ENCODE measurements around the gene ELMO2.

The ELMO2 gene

GRCh38 chr20:46398963-46399362, 7.5 kb downstream of the ELMO2 start:
- DNase-seq (ENCODE audit: low read depth), result no peak
- no peak overlapping the region for H3K4me3 ChIP-seq (ENCODE audit: low read depth, low read length)
- TF ChIP-seq, protein P1, sequence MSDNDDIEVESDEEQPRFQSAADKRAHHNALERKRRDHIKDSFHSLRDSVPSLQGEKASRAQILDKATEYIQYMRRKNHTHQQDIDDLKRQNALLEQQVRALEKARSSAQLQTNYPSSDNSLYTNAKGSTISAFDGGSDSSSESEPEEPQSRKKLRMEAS (IDR thresholded peaks at IDR 0.05; ENCODE audit: low read depth, low read length), result no peak
- TF ChIP-seq, protein P2, sequence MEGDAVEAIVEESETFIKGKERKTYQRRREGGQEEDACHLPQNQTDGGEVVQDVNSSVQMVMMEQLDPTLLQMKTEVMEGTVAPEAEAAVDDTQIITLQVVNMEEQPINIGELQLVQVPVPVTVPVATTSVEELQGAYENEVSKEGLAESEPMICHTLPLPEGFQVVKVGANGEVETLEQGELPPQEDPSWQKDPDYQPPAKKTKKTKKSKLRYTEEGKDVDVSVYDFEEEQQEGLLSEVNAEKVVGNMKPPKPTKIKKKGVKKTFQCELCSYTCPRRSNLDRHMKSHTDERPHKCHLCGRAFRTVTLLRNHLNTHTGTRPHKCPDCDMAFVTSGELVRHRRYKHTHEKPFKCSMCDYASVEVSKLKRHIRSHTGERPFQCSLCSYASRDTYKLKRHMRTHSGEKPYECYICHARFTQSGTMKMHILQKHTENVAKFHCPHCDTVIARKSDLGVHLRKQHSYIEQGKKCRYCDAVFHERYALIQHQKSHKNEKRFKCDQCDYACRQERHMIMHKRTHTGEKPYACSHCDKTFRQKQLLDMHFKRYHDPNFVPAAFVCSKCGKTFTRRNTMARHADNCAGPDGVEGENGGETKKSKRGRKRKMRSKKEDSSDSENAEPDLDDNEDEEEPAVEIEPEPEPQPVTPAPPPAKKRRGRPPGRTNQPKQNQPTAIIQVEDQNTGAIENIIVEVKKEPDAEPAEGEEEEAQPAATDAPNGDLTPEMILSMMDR (IDR thresholded peaks at IDR 0.05; ENCODE audit: low read depth, low read length), result no peak
- TF ChIP-seq MYC (IDR thresholded peaks at IDR 0.05; ENCODE audit: low read depth, low read length), result no peak
- no peak for TF ChIP-seq POLR2A (IDR thresholded peaks at IDR 0.05; ENCODE audit: extremely low read depth, insufficient read length)

DNA sequence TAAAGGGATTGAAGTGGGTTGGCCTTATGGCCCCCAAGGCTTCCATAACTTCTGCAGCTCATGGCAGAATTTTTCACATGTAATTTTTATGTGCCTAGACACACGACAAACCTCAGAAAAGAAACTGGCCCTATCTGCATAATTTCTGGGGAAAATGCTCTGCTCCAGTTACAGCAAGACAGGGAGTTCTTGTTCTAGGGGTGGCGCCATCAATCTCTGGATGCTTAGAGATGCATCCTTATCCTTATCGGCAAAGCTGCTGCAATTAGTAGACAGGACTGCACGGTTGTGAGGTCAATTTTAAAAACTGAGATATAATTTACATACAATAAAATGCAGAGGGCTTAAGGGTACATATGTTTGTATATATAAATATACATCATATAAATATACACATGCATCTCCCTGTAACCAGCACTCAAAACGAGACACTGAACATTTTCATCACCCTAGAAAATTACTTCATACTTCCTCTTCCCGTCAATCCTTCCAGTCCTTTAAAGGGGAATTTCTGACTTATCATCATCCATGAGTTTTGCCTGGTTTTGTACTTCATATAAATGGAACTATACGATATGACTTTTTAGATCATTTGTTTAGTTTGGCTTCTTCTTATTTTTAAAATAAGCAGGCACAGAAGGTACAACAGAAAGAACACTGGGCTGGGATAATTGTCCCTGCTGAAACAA, 10.2 kb downstream of the ELMO2 start:
- no peak for DNase-seq (ENCODE audit: low read depth)
- TF ChIP-seq, protein P1 (IDR thresholded peaks at IDR 0.05; ENCODE audit: low read depth, low read length), result no peak
- TF ChIP-seq, protein P2 (IDR thresholded peaks at IDR 0.05; ENCODE audit: low read depth, low read length), result no peak
- TF ChIP-seq POLR2A (IDR thresholded peaks at IDR 0.05; ENCODE audit: extremely low read depth, insufficient read length) (no peak), MYC (IDR thresholded peaks at IDR 0.05; ENCODE audit: low read depth, low read length) (no peak)
- no peak overlapping the region for H3K4me3 ChIP-seq (ENCODE audit: low read depth, low read length)

- no peak overlapping the region for H3K4me3 ChIP-seq (ENCODE audit: low read depth, low read length)
- peak; percentile 35 for DNase-seq (ENCODE audit: low read depth)
- no peak for TF ChIP-seq POLR2A (IDR thresholded peaks at IDR 0.05; ENCODE audit: extremely low read depth, insufficient read length)
- TF ChIP-seq, protein P1 (IDR thresholded peaks at IDR 0.05; ENCODE audit: low read depth, low read length), result no peak
- TF ChIP-seq, protein P2 (IDR thresholded peaks at IDR 0.05; ENCODE audit: low read depth, low read length), result no peak
- no peak for TF ChIP-seq MYC (IDR thresholded peaks at IDR 0.05; ENCODE audit: low read depth, low read length)
Observed at GRCh38 chr20:46394872-46395760, 11.3 kb downstream of the ELMO2 start.

- DNase-seq (ENCODE audit: low read depth), result no peak
- TF ChIP-seq MYC (IDR thresholded peaks at IDR 0.05; ENCODE audit: low read depth, low read length) (no peak), POLR2A (IDR thresholded peaks at IDR 0.05; ENCODE audit: extremely low read depth, insufficient read length) (no peak)
- TF ChIP-seq, protein P1 (IDR thresholded peaks at IDR 0.05; ENCODE audit: low read depth, low read length), result no peak
- TF ChIP-seq, protein P2 (IDR thresholded peaks at IDR 0.05; ENCODE audit: low read depth, low read length), result no peak
- H3K4me3 ChIP-seq (ENCODE audit: low read depth, low read length), result no peak overlapping the region
Observed at GRCh38 chr20:46393967-46394366, 12.4 kb downstream of the ELMO2 start.

- no peak for DNase-seq (ENCODE audit: low read depth)
- TF ChIP-seq POLR2A (IDR thresholded peaks at IDR 0.05; ENCODE audit: extremely low read depth, insufficient read length), result no peak
- no peak for TF ChIP-seq MYC (IDR thresholded peaks at IDR 0.05; ENCODE audit: low read depth, low read length)
- TF ChIP-seq, protein P2 (IDR thresholded peaks at IDR 0.05; ENCODE audit: low read depth, low read length), result no peak
- TF ChIP-seq, protein P1 (IDR thresholded peaks at IDR 0.05; ENCODE audit: low read depth, low read length), result no peak
- H3K4me3 ChIP-seq (ENCODE audit: low read depth, low read length), result no peak overlapping the region
Observed at GRCh38 chr20:46388937-46389336, 17.5 kb downstream of the ELMO2 start.

All from NB4 (cell line).